ENCODE data around the gene LILRA1.
"Not testable (repeated sequence)": the region's sequence is repeated elsewhere in the genome, so short reads cannot be mapped to it uniquely, and the experiment has no call there.

LILRA1 gene

DNA sequence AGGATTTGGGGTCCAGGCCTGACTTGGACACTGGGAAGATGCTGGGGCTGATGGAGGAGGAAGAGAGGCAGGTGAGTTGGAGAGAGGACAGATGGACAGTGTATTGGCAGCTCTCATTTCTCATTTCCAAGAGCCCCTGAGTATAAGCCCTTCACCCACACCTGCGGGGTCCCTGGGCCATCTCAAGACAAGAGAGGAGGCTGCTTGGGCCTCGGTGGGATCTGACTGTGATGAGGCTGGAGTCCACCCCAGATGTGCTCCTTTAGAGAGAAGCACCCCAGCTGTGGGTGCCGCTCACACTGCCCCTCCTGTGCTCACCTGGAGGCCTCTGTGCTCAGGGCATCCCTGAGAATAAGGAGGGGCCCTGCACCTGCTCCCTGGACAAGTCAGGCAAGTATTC, 16.1 kb upstream of the LILRA1 start:
- DNase-seq (ENCODE audit: low spot score): no peak

DNA sequence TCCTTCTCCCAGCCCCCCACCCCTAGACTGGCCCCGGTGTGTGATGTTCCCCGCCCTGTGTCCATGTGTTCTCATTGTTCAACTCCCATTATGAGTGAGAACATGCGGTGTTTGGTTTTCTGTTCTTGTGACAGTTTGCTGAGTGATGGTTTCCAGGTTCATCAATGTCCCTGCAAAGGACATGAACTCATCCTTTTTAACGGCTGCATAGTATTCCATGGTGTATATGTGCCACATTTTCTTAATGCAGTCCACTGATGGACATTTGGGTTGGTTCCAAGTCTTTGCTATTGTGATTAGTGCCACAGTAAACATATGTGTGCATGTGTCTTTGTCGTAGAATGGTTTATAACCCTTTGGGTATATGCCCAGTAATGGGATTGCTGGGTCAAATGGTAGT, 15.2 kb upstream of the LILRA1 start:
- DNase-seq (ENCODE audit: low spot score): not testable (repeated sequence)

DNA sequence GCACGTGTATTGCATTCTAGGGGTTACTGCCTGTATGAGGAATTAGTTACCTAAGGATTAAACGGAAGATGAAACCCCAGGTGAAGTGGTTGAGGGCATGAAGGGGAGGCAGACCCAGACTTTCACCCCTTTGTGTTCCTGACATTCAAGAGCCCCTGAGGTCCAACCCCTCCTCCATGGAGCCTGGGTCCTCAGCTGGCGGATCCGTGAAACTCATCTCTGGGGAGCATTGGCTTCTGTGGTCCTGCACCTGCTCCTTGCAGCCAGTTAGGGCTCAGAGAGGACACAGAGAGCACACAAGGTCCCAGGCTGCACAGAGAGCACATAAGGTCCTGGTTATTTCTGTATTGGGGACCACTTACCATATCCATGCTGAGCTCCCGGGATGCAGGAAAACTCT, 7.0 kb upstream of the LILRA1 start:
- DNase-seq (ENCODE audit: low spot score): no peak

DNA sequence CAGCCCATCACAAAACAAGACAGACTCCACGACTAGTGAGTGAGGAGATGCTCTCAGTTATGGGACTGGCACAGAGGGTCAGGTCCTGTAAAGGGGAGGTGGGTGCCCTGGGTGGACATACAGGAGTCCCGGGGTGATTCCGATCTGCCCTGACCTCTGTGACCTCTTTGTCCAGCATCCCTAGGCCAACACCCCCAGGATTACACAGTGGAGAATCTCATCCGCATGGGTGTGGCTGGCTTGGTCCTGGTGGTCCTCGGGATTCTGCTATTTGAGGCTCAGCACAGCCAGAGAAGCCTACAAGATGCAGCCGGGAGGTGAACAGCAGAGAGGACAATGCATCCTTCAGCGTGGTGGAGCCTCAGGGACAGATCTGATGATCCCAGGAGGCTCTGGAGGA, 6.4 kb upstream of the LILRA1 start:
- no peak for DNase-seq (ENCODE audit: low spot score)

DNA sequence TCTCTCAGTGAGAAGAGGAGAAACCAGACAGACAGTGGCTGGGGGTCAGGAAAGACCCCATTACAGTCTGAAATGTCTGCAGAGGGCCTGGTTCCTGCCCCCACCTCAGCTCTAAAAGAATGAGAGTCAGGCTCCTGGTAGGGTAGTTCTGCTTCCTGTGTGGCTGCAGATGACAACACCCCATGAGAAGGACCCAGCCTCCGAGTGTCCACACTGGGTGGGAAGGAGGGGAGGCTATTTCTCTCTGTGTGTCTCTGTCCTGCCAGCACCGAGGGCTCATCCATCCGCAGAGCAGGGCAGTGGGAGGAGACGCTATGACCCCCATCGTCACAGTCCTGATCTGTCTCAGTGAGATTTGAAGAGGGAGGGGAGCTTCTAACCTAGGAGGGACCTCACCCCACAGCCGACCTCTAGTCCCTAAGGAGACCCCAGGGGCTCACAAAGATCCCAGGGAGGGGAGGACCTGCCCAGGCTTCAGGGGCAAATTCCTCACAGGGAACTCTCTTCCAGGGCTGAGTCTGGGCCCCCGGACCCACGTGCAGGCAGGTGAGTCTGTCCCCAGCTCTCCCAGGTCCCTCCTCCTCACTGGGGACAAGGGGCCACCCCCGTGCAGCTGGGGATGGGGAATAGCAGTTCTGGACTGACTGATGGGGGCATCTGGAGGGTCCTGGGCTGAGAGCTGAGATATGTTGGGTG, 647 bp downstream of the LILRA1 start:
- DNase-seq (ENCODE audit: low spot score): not testable (repeated sequence)

DNA sequence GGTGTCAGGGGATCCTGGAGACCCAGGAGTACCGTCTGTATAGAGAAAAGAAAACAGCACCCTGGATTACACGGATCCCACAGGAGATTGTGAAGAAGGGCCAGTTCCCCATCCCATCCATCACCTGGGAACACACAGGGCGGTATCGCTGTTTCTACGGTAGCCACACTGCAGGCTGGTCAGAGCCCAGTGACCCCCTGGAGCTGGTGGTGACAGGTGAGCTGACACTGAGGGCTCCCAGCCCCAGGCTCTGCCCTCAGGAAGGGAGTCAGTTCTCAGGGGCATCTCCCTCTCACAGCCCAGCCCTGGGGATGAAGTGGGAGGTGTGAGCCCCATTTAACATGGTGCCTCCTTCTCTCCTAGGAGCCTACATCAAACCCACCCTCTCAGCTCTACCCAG, 1.3 kb downstream of the LILRA1 start:
- no peak for DNase-seq (ENCODE audit: low spot score)

DNA sequence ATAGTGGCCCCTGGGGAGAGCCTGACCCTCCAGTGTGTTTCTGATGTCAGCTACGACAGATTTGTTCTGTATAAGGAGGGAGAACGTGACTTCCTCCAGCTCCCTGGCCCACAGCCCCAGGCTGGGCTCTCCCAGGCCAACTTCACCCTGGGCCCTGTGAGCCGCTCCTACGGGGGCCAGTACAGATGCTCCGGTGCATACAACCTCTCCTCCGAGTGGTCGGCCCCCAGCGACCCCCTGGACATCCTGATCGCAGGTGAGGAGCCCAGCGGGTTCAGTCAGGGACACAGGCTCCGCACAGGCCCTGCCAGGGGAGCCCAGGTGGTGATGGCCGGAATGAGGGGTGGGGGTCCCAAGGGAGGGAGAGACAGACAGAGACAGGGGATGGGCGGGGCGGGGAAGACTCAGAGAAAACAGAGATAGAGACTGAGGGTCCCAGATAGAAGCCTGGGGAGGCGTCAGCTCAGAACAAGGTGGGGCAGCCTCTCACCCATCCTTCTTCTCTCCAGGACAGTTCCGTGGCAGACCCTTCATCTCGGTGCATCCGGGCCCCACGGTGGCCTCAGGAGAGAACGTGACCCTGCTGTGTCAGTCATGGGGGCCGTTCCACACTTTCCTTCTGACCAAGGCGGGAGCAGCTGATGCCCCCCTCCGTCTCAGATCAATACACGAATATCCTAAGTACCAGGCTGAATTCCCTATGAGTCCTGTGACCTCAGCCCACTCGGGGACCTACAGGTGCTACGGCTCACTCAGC, 2.4 kb downstream of the LILRA1 start:
- DNase-seq (ENCODE audit: low spot score): not testable (repeated sequence)

DNA sequence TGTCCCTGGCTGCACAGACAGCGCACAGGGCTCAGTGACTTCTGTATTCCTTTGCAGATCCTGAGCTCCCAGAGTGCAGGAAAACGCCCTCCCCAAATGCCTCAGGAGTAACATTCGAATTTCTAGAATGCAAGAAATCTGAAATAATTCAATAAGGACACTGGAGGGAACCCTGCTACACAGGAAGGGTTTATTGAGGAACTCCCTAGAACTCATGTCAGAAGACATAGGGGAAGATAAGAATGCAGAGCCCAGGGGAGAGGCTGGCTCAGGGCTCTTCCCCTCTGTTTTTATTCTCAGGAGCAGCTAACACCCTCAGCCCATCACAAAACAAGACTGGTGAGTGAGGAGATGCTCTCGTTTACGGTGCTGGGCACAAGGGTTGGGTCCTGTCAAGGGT, 6.8 kb downstream of the LILRA1 start:
- no peak for DNase-seq (ENCODE audit: low spot score)

DNA sequence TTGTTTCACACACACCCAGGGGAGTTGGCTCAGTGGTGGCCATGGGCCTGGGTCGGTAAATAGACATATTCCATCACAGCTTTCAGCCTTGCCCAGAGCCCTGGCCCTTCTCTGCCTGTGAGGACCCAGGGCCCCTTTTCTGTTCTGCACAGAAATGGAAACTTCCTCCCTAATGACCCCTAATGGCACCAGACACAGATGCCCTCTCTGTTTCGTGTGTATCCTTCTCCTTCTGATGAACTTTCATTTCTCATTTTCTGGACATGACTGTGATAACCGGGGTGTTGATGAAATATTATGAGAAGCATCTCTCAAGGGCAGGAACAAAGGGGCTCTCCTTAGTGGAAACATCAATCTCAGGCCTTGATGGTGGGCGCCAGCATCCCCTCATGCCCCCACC, 12.8 kb downstream of the LILRA1 start:
- DNase-seq (ENCODE audit: low spot score): peak; percentile 31

DNA sequence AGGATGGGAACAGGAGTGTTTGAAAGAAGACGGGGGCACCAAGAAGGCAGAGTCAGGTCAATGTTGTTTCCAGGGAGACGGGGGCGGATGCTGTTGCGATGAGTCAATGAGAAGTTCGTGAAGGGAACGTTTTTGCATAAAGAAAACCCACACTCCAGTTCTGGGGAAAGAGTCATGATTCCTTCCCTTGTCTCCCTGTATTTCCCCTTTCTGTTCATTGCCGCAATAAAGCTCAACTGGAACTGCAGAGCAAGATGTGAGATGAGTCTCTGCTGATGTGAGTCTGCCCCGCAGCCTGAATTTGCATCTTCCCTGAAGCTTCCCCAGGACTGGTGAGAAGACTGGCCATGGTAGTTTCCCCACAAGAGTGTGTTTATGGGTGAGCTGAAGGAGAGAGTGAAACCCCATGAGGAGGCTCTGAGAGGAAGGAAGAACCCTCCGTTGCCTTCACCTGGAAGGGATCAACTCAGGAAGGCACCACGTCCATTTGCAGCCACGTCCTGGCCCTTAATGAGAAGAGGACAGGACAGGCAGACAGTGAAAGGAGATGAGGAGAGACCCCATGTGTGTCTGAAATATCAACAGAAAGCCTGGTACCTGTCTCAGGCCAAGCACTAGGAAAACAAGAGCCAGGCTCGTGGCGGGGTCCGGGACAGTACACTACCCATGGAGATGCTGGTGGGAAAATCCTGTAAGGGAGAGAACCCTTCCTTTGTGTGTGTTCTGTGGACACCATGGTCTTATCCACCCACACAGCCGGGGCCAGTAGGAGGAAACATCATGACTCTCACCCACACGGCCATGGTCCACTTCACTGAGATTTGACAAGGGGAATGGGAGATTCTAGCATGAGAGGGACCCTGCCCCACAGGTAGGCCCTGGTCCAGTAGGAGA, 13.7 kb downstream of the LILRA1 start:
- DNase-seq (ENCODE audit: low spot score): no peak

DNA sequence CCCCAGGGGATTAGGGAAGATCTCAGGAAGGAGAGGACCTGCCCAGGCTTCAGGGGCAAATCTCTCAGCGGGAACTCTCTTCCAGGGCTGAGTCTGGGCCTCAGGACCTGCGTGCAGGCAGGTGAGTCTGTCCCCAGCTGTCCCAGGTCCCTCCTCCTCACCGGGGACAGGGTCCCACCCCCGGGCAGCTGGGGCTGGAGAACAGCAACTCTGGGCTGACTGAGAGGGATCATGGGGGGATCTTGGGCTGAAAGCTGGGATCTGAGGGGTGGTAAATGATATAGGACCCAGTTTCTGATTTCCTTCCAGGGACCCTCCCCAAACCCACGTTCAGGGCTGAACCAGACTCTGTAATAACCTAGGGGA, 14.3 kb downstream of the LILRA1 start:
- no peak for DNase-seq (ENCODE audit: low spot score)

DNA sequence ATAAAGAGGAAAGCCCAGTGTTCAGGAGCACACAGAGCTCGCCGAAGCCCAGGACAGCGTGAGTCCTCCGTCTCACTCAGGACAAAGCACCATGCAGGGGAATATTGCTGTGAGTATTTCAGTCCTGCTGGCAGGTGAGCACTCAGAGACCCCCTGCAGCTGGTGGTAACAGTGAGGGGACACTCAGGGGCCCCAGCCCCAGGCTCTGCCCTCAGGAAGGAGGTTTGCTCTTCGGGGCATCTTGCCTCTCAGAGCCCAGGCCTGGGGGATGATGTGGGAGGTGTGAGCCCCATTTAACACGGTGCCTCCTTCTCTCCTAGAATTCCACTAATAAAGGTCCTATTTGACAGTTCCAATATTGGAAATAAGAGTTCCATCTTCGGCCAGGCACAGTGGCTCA, 14.8 kb downstream of the LILRA1 start:
- no peak for DNase-seq (ENCODE audit: low spot score)

DNA sequence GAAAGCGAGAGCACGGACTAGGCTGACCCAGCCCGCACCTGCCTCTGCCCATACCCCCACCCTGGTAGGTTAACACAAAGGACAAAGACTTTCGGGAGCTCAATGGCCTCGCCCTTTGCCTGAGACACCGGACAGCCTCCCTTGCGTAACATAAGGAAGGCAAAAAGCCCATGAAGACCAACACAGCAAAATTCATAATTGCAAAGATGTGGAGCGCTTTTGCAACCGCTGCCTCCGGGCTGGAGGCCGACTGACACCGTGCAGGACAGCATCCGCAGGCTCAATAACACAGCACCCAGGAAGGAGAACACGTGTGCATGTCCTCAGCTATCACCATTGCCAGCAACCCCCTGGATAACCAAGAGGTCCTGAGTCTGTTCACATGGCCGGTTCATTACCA, 15.4 kb downstream of the LILRA1 start:
- DNase-seq (ENCODE audit: low spot score): no peak

DNA sequence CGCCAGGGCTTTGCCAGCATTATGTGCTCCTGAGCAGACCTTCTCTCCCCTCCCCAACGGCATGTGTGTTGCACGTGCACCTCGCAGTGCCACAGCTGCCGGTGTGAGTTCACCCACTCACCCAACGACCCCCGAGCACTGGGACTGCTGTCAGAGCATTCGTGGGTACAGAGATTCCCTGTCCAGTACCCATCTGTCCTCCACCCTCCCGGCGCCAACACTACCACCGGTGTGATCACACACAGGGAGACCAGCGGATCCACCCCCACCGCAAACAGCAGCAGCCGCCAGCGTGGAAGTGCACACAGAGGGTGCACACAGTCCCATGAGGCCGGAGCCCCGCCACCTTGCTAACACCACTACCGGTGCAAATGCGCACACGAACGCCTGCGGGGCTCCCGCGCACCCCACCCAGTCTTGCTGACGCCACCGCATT, 15.9 kb downstream of the LILRA1 start:
- no peak for DNase-seq (ENCODE audit: low spot score)

DNA sequence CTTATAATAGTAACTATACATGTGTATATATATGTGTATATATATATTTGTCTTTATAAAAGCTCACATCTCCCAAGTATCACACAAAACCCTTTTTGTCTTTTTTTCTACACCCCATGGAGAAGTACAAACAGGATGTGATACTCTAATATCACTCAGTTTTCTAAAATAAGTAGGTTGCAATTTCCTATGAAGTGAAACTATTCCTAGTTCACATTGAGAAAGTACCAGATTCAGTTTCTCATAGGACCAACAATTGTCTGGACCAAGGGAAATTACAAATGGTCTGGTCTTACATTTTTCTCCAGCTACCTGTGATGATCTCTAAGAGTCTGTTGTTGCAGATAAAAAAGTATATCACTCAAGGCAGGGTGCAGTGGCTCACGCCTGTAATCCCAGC, 19.0 kb downstream of the LILRA1 start:
- DNase-seq (ENCODE audit: low spot score): no peak

DNA sequence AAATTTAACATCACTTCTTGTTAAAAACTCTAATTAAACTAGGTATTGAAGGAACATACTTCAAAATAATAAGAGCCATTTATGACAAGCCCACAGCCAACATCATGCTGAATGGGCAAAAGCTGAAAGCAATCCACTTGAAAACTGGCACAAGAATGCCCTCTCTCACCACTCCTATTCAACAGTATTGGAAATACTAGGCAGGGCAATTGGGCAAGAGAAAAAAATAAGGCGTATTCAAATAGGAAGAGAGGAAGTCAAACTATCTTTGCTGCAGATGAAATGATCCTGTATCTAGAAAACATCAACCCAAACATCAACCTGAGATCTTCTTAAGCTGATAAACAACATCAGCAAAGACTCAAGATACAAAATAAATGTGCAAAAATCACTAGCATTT, 21.3 kb downstream of the LILRA1 start:
- DNase-seq (ENCODE audit: low spot score): no peak

DNA sequence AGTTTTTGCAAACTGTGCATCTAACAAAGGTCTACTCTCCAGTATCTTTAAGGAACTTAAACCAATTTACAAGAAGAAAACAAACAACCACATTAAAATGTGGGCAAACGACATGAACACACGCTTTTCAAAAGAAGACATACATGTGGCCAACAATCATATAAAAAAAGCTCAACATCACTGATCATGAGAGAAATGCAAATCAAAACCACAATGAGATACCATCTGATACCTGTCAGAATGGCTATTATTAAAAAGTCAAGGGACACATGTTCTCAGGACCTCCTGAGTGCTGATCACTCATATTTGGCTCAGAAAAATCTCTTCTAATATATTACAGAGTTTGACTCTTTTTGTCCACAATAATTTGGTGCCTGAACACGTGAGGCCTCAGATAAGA, 22.6 kb downstream of the LILRA1 start:
- no peak for DNase-seq (ENCODE audit: low spot score)

DNA sequence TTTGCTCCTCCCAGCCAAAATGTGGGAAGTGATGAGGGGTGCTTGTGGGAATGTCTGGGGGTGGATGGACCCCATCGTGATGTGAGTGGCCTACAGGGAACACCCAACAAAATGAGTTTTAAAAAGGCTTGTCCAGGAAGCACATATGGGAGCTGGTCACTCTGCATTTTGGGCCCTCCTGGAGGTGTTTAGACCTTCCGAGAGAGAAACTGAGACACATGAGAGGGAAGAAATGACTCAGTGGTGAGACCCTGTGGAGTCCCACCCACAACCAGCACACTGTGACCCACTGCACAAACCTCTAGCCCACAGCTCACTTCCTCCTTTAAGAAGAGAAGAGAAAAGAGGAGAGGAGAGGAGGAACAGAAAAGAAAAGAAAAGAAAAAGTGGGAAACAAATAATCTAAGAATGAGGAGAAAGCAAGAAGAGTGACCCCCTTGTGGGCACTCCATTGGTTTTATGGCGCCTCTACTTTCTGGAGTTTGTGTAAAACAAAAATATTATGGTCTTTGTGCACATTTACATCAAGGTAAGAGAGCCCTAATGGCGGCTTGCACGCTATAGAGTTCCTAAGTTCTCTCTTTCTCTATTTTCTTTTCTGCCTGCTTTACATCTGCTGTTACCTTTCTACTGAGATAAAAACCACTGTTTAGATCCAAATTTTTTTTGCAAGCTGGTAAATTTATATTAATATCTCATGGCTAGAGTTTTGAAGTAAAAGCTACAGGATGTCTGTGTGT, 23.6 kb downstream of the LILRA1 start:
- no peak for DNase-seq (ENCODE audit: low spot score)

DNA sequence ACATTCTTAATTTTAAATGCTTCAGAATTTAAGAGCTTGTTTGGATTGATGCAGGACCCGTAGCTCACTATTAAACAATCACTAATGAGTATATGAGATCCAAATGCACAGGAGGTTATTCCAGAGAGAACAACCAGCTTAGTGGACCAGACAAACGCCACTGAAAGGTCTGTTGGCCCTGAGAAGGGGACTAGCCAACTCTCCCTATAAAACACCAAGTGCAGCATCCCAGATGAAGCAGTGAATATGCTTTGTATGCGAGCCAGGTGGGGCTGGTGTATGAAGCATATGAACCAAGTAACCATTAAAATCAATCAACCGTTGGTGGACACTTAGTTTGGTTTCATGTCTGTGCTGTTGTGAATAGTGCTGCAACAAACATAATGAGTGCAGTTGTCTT, 27.0 kb downstream of the LILRA1 start:
- DNase-seq (ENCODE audit: low spot score): no peak

DNA sequence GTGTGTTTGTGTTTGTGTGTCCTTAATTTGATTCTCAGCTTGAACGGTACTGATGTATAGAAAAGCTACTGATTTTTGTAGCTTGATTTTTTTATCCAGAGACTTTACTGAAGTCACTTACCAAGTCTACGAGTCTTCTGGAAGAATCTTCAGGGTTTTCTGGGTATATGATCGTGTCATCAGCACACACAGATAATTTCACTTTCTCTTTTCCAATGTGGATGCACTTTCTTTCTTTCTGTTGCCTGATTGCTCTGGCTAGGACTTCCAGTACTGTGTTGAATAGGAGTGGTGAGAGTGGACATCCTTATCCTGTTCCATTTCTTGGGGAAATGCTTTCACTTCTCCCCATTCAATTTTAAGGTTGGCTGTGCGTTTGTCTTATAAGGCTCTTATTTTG, 29.0 kb downstream of the LILRA1 start:
- no peak for DNase-seq (ENCODE audit: low spot score)

DNA sequence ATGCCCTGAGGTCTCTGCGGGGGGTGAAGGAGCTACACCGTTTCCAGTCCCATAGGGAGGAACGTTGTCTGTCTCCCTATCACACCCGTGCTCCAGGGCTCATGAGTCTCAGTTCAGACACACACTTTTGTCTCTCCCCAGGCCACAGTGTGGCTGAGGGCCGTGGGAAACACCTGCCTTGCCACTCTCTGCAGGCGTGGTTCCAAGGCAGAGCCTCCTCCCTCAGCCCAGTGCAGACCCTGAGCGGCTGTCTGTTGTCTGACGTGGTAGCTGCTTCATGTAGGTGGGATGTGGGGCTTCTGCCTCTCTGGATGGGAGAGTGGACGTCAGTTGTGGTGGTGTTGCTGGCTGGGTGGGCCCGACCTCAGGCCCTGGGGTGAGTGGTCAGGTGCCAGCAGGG, 30.8 kb downstream of the LILRA1 start:
- not testable (repeated sequence) for DNase-seq (ENCODE audit: low spot score)

All from germinal center (tissue), 1 donor.